ENCODE results near the gene MRPS34.

MRPS34 gene

GRCh38 chr16:1794908-1795666 lies 22.2 kb upstream of the MRPS34 start:
- no peak overlapping the region for H3K27ac ChIP-seq (ENCODE audit: low read length)
- H3K4me2 ChIP-seq (ENCODE audit: low read depth, low read length): no peak overlapping the region
- no peaks in the 10 kb centered on the region for H3K27me3 ChIP-seq (replicated peaks; ENCODE audit: insufficient read depth, low read length)
- no peak overlapping the region for H3K4me3 ChIP-seq (ENCODE audit: low read length)
- no peak for DNase-seq
- H3K4me1 ChIP-seq (ENCODE audit: low read length): no peaks in the 10 kb centered on the region
- no peaks in the 10 kb centered on the region for H3K79me2 ChIP-seq (ENCODE audit: low read length)
- no peaks in the 10 kb centered on the region for H4K20me1 ChIP-seq (ENCODE audit: insufficient read depth, low read length)
- H3F3A ChIP-seq (ENCODE audit: insufficient read depth, low read length): no peaks in the 10 kb centered on the region
- no peaks in the 10 kb centered on the region for H3K9me3 ChIP-seq (replicated peaks; ENCODE audit: insufficient read depth, low read length)
- no peaks in the 10 kb centered on the region for H3K9me2 ChIP-seq (replicated peaks; ENCODE audit: insufficient read depth, low read length)
- no peaks in the 10 kb centered on the region for H3K36me3 ChIP-seq (replicated peaks; ENCODE audit: insufficient read depth, low read length)
- H2AFZ ChIP-seq (ENCODE audit: low read length): no peak overlapping the region
- no peak for TF ChIP-seq EZH2phosphoT487 (IDR thresholded peaks at IDR 0.05; ENCODE audit: low read length)
- no peak for TF ChIP-seq CTCF (IDR thresholded peaks at IDR 0.05; ENCODE audit: low read length)
- TF ChIP-seq EZH2 (optimal IDR thresholded peaks at IDR 0.05; ENCODE audit: low read depth, low read length): no peak
- H3K9ac ChIP-seq (ENCODE audit: low read length): no peak overlapping the region

- H3K9ac ChIP-seq (ENCODE audit: low read length): no peak overlapping the region
These were observed 21.4 kb upstream of the MRPS34 start for GRCh38 chr16:1794221-1794871.

GRCh38 chr16:1793578-1794220 lies 20.8 kb upstream of the MRPS34 start, which contains the start of gene IGFALS:
IGFALS (minus strand) TSS chr16:1793705; CDS start chr16:1793652, 53 bp downstream.
- no peak within 1 kb of the TSS for H3K4me3 ChIP-seq (ENCODE audit: low read length)
- H4K20me1 ChIP-seq (ENCODE audit: insufficient read depth, low read length): no peaks in the 10 kb centered on the region
- H3K4me2 ChIP-seq (ENCODE audit: low read depth, low read length): no peak within 1 kb of the TSS
- no peak within 1 kb of the TSS for H3K27ac ChIP-seq (ENCODE audit: low read length)
- TF ChIP-seq EZH2 (optimal IDR thresholded peaks at IDR 0.05; ENCODE audit: low read depth, low read length): no peak
- no peak for TF ChIP-seq CTCF (IDR thresholded peaks at IDR 0.05; ENCODE audit: low read length)
- no peak for TF ChIP-seq EZH2phosphoT487 (IDR thresholded peaks at IDR 0.05; ENCODE audit: low read length)
- H3K9me2 ChIP-seq (replicated peaks; ENCODE audit: insufficient read depth, low read length): no peaks in the 10 kb centered on the region
- no peaks in the 10 kb centered on the region for H3K27me3 ChIP-seq (replicated peaks; ENCODE audit: insufficient read depth, low read length)
- H3K9ac ChIP-seq (ENCODE audit: low read length): no peak within 1 kb of the TSS
- H3K9me3 ChIP-seq (replicated peaks; ENCODE audit: insufficient read depth, low read length): no peaks in the 10 kb centered on the region
- H3K4me1 ChIP-seq (ENCODE audit: low read length): no peaks in the 10 kb centered on the region
- H3K36me3 ChIP-seq (replicated peaks; ENCODE audit: insufficient read depth, low read length): no peaks in the 10 kb centered on the region
- no peaks in the 10 kb centered on the region for H3F3A ChIP-seq (ENCODE audit: insufficient read depth, low read length)
- no peak within 1 kb of the TSS for H2AFZ ChIP-seq (ENCODE audit: low read length)
- H3K79me2 ChIP-seq (ENCODE audit: low read length): no peaks in the 10 kb centered on the region
- DNase-seq: no peak

More at GRCh38 chr16:1794221-1794871, 21.4 kb upstream of the MRPS34 start:
- Histone ChIP-seq H3K79me2 (ENCODE audit: low read length) (no peaks in the 10 kb centered on the region), H3K27me3 (replicated peaks; ENCODE audit: insufficient read depth, low read length) (no peaks in the 10 kb centered on the region), H3K9me2 (replicated peaks; ENCODE audit: insufficient read depth, low read length) (no peaks in the 10 kb centered on the region), H4K20me1 (ENCODE audit: insufficient read depth, low read length) (no peaks in the 10 kb centered on the region), H3F3A (ENCODE audit: insufficient read depth, low read length) (no peaks in the 10 kb centered on the region), H2AFZ (ENCODE audit: low read length) (no peak overlapping the region), H3K4me3 (ENCODE audit: low read length) (no peak overlapping the region), H3K27ac (ENCODE audit: low read length) (no peak overlapping the region), H3K36me3 (replicated peaks; ENCODE audit: insufficient read depth, low read length) (no peaks in the 10 kb centered on the region), H3K4me2 (ENCODE audit: low read depth, low read length) (no peak overlapping the region), H3K4me1 (ENCODE audit: low read length) (no peaks in the 10 kb centered on the region), H3K9me3 (replicated peaks; ENCODE audit: insufficient read depth, low read length) (no peaks in the 10 kb centered on the region)
- DNase-seq: no peak
- TF ChIP-seq EZH2 (optimal IDR thresholded peaks at IDR 0.05; ENCODE audit: low read depth, low read length) (no peak), EZH2phosphoT487 (IDR thresholded peaks at IDR 0.05; ENCODE audit: low read length) (no peak), CTCF (IDR thresholded peaks at IDR 0.05; ENCODE audit: low read length) (no peak)
